Tibial nerve (tissue), 4 donors: ENCODE data around the gene AGAP3. TPM values are rescaled to one million over a fixed set of nuclear protein-coding genes. Genes with fewer than 3 reads are reported as not detected.

ENCODE experiments used
- DNase-seq, 2 donors: peaks; one replicate each; pipeline ENCODE4 v3.0.0-alpha.2; 2019; ENCODE audit warnings: low spot score in 2 of 2
- H3K27ac ChIP-seq, 4 donors: fragments of 200-600 bp; sonication (generic) in 3 of 4; one replicate each; pipeline ENCODE4 v1.5.1; 2017 to 2019; ENCODE audit warnings: mild to moderate bottlenecking in 1 of 4
- H3K27me3 ChIP-seq, 2 donors: fragments of 200-600 bp; sonication (generic) in 1 of 2; one replicate each; pipeline versions ENCODE4 v1.5.1 to v1.6.0; 2017 to 2019
- H3K36me3 ChIP-seq, 3 donors: fragments of 200-600 bp; sonication (generic); one replicate each; pipeline ENCODE4 v1.5.1; 2018 to 2019
- H3K4me1 ChIP-seq, 4 donors: fragments of 200-600 bp; sonication (generic) in 3 of 4; one replicate each; pipeline ENCODE4 v1.5.1; 2017 to 2019
- H3K4me3 ChIP-seq, 4 donors: fragments of 200-600 bp; sonication (generic) in 3 of 4; one replicate each; pipeline ENCODE4 v1.5.1; 2017 to 2019; ENCODE audit warnings: mild to moderate bottlenecking in 1 of 4, moderate library complexity in 1 of 4
- H3K9me3 ChIP-seq, 4 donors: fragments of 200-600 bp; sonication (generic) in 3 of 4; one replicate each; pipeline ENCODE4 v1.5.1; 2017 to 2019
- CTCF ChIP-seq, 5 experiments: fragments of 200-600 bp in 3 of 5; fragments of 450-650 bp in 2 of 5; sonication (generic) in 3 of 5; IDR thresholded peaks; one replicate each; pipeline ENCODE4 v1.5.1; 2016 to 2019; ENCODE audit warnings: antibody characterized with exemption in 5 of 5, mild to moderate bottlenecking in 3 of 5, moderate library complexity in 2 of 5
- EP300 ChIP-seq, 2 donors: sonication (generic); formaldehyde crosslinking; IDR thresholded peaks; one replicate each; pipeline ENCODE4 v1.6.1; 2017; ENCODE audit warnings: antibody characterized with exemption in 2 of 2, mild to moderate bottlenecking in 1 of 2
- POLR2A ChIP-seq, 2 donors: fragments of 450-650 bp; IDR thresholded peaks; one replicate each; pipeline ENCODE4 v1.6.1; 2017; ENCODE audit warnings: antibody characterized with exemption in 2 of 2, mild to moderate bottlenecking in 2 of 2, moderate library complexity in 2 of 2
- WGBS, 2 donors: methylation state at CpG; one replicate each; pipeline ENCODE4 v1.1.5; 2018; 5-methylcytosine and 5-hydroxymethylcytosine counted together
- total RNA-seq, 4 donors: library from RNA; depleted of rRNA; stranded (reverse); fragments of >200 nt; gene quantifications; one replicate each; pipeline ENCODE4 v1.1.0, GENCODE V29; 2016

Gene AGAP3
- total RNA-seq, 4 donors from 2014 or later, result 40.0 to 114 (median 87.2) TPM

GRCh38 chr7:151043959-151044358 lies 42.3 kb upstream of the AGAP3 start:
- no peak for TF ChIP-seq EP300 (IDR thresholded peaks at IDR 0.05)
- no peak for TF ChIP-seq POLR2A (IDR thresholded peaks at IDR 0.05)
- TF ChIP-seq CTCF (IDR thresholded peaks at IDR 0.05), result no peak
- Histone ChIP-seq H3K27me3 (no peaks in the 10 kb centered on the region), H3K4me1 (peaks cover 0 to 28% (median 15%) of the 10 kb centered on the region in 4 donors), H3K4me3 (no peak overlapping the region), H3K9me3 (no peaks in the 10 kb centered on the region), H3K27ac (no peak overlapping the region), H3K36me3 (peaks cover 0 to 57% (median 0%) of the 10 kb centered on the region in 3 donors)
- 80 to 92% methylated on average over 8 to 17 of the region's 20 CpGs for WGBS, 2 donors
- no peak for DNase-seq

- H3K27me3 ChIP-seq, result no peaks in the 10 kb centered on the region
- H3K4me1 ChIP-seq, result peaks cover 0 to 16% (median 9%) of the 10 kb centered on the region in 4 donors
- H3K27ac ChIP-seq, result no peak overlapping the region
- no peaks in the 10 kb centered on the region for H3K9me3 ChIP-seq
- 58 to 60% methylated on average over 3 to 7 of the region's 11 CpGs for WGBS, 2 donors
- H3K36me3 ChIP-seq, result peaks cover 0 to 57% (median 0%) of the 10 kb centered on the region in 3 donors
- DNase-seq, result no peak
- TF ChIP-seq POLR2A (IDR thresholded peaks at IDR 0.05) (no peak), EP300 (IDR thresholded peaks at IDR 0.05) (no peak), CTCF (IDR thresholded peaks at IDR 0.05) (no peak)
- H3K4me3 ChIP-seq, result no peak overlapping the region
Observed at GRCh38 chr7:151045262-151045661, 41.0 kb upstream of the AGAP3 start.

- TF ChIP-seq POLR2A (IDR thresholded peaks at IDR 0.05), result no peak
- TF ChIP-seq CTCF (IDR thresholded peaks at IDR 0.05), result no peak
- no peak for TF ChIP-seq EP300 (IDR thresholded peaks at IDR 0.05)
- H3K27me3 ChIP-seq, result no peaks in the 10 kb centered on the region
- 75 to 80% methylated on average over 5 to 9 of the region's 9 CpGs for WGBS, 2 donors
- no peak overlapping the region for H3K4me3 ChIP-seq
- no peaks in the 10 kb centered on the region for H3K9me3 ChIP-seq
- peaks cover 0 to 20% (median 9%) of the 10 kb centered on the region in 4 donors for H3K4me1 ChIP-seq
- H3K27ac ChIP-seq, result no peak overlapping the region
- no peak for DNase-seq
- H3K36me3 ChIP-seq, result peaks cover 0 to 53% (median 0%) of the 10 kb centered on the region in 3 donors
Observed at GRCh38 chr7:151045967-151046366, 40.3 kb upstream of the AGAP3 start.

- Histone ChIP-seq H3K27me3 (no peaks in the 10 kb centered on the region), H3K4me1 (peaks cover 0 to 27% (median 12%) of the 10 kb centered on the region in 4 donors), H3K9me3 (no peaks in the 10 kb centered on the region), H3K4me3 (no peak overlapping the region), H3K36me3 (peaks cover 0 to 45% (median 0%) of the 10 kb centered on the region in 3 donors), H3K27ac (peak overlapping the region in 2 of 4 donors; percentile 34 to 70)
- DNase-seq, result no peak
- TF ChIP-seq CTCF (IDR thresholded peaks at IDR 0.05) (no peak), POLR2A (IDR thresholded peaks at IDR 0.05) (no peak), EP300 (IDR thresholded peaks at IDR 0.05) (no peak)
- 28 to 37% methylated on average over 14 of the region's 14 CpGs for WGBS, 2 donors
Observed at GRCh38 chr7:151046603-151047573, 39.4 kb upstream of the AGAP3 start.
